Measurements from ENCODE around the gene HTR4.

DNA sequence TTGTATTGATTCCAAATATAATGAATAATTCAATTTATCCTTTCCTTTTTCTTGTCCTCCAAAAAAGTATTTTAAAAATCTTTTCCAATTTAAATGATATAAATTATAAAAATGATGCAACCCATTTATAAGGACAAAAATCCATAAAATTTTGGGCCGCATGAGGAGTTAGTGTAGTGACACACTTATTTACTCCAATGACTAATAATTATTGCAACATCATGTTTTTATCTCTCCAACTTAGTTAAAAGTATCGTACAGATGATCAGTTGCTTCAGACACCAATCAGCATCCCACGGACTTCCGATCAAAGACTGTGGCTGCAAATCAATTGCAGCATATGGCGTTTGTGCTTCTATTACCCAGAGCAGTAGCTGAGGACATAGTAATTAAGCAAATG, 58.6 kb downstream of the HTR4 start:
- TF ChIP-seq, protein P1, sequence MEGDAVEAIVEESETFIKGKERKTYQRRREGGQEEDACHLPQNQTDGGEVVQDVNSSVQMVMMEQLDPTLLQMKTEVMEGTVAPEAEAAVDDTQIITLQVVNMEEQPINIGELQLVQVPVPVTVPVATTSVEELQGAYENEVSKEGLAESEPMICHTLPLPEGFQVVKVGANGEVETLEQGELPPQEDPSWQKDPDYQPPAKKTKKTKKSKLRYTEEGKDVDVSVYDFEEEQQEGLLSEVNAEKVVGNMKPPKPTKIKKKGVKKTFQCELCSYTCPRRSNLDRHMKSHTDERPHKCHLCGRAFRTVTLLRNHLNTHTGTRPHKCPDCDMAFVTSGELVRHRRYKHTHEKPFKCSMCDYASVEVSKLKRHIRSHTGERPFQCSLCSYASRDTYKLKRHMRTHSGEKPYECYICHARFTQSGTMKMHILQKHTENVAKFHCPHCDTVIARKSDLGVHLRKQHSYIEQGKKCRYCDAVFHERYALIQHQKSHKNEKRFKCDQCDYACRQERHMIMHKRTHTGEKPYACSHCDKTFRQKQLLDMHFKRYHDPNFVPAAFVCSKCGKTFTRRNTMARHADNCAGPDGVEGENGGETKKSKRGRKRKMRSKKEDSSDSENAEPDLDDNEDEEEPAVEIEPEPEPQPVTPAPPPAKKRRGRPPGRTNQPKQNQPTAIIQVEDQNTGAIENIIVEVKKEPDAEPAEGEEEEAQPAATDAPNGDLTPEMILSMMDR (IDR thresholded peaks at IDR 0.05) = no peak
- TF ChIP-seq POLR2A (IDR thresholded peaks at IDR 0.05) = no peak
- TF ChIP-seq EP300 (IDR thresholded peaks at IDR 0.05) = no peak

Measured in tibial nerve (tissue), 4 donors.